Activated B cell treated with CpG ODN at 0.5 μM for 24 hours (primary cell): Measurements from ENCODE around the gene FRMD5. TPM values are rescaled to one million over a fixed set of nuclear protein-coding genes. Genes with fewer than 3 reads are reported as not detected.
A peak's percentile ranks its signal among the peaks of the same experiment; 100 is the strongest.

ENCODE experiments used
- ATAC-seq: fragments of 200-7000 bp; cut with Tn5 transposase; one replicate; pipeline ENCODE4 v1.10.0; 2021; ENCODE audit warnings: low read depth, mild to moderate bottlenecking, moderate library complexity
- CTCF ChIA-PET: fragments of 350-600 bp; sonication (Branson Sonifier 250); formaldehyde crosslinking; loops from one replicate; lab custom pipeline; 2021; ENCODE audit warnings: antibody characterized with exemption; lab: Charles Lee
- POLR2A ChIA-PET: fragments of 350-600 bp; sonication (Branson Sonifier 250); formaldehyde crosslinking; loops from one replicate; lab custom pipeline; 2021; ENCODE audit warnings: antibody characterized with exemption; lab: Charles Lee
- DNase-seq: peaks from one replicate; pipeline ENCODE4 v3.0.0; 2022
- H3K27ac Mint-ChIP-seq: one replicate; pipeline ENCODE4 v1.8.0; 2020; ENCODE audit warnings: mixed read lengths
- H3K27me3 Mint-ChIP-seq: one replicate; pipeline ENCODE4 v1.8.0; 2021; ENCODE audit warnings: mixed read lengths
- H3K36me3 Mint-ChIP-seq: one replicate; pipeline ENCODE4 v1.8.0; 2021; ENCODE audit warnings: low read depth, mixed read lengths
- H3K4me1 Mint-ChIP-seq: one replicate; pipeline ENCODE4 v1.8.0; 2021; ENCODE audit warnings: mixed read lengths
- H3K4me3 Mint-ChIP-seq: one replicate; pipeline ENCODE4 v1.8.0; 2020; ENCODE audit warnings: mild to moderate bottlenecking, mixed read lengths
- H3K9me3 Mint-ChIP-seq: one replicate; pipeline ENCODE4 v1.8.0; 2020; ENCODE audit warnings: mixed read lengths
- intact Hi-C: fragments of 100-400 bp; cut with micrococcal nuclease; formaldehyde crosslinking; loops from one replicate; pipeline ENCODE4 v1.15.1; 2024
- total RNA-seq: library from RNA; stranded (reverse); gene quantifications from 2 replicates; pipeline ENCODE4 v1.2.3, GENCODE V29; 2022
- TF ChIP-seq, protein P1 (sequence below): fragments of 200-600 bp; IDR thresholded peaks from one replicate; pipeline ENCODE4 v1.8.0; 2022; ENCODE audit warnings: antibody characterized with exemption, mild to moderate bottlenecking

The FRMD5 gene
- total RNA-seq, 1 donor from 2014 or later, result 0.53 TPM

DNA sequence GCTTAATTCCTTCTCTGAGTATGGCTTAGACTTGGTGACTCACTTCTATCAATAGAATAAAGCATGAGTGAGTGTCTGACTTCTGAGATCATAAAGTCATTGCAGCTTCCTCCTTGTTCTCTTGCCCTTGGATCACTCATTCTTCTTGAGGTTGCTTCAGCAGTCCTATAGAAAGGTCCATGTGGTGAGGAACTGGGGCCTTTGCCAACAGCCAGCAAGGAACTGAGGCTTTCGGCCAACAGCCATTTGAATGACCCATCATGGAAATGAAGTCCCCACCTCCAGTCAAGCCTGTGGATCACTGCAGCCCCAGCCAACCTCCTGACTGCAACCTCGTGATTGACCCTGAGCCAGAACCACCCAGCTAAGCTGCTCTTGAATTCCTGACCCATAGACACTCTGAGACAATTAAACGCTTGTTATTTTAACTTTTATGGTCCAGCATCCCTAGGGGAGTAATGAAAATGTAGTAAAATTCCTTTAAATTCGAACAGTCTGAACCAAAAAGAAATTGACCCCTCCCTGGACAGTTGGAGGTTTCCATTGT, 283.8 kb downstream of the FRMD5 start:
- Mint-ChIP-seq H3K4me3 (no peak overlapping the region), H3K36me3 (no peaks in the 10 kb centered on the region), H3K4me1 (no peaks in the 10 kb centered on the region), H3K27me3 (no peaks in the 10 kb centered on the region), H3K9me3 (no peaks in the 10 kb centered on the region), H3K27ac (no peak overlapping the region)
- intact Hi-C loops, result no loop called here
- POLR2A ChIA-PET, result no interaction called here
- CTCF ChIA-PET, result no interaction called here
- no peak for DNase-seq
- TF ChIP-seq, protein P1, sequence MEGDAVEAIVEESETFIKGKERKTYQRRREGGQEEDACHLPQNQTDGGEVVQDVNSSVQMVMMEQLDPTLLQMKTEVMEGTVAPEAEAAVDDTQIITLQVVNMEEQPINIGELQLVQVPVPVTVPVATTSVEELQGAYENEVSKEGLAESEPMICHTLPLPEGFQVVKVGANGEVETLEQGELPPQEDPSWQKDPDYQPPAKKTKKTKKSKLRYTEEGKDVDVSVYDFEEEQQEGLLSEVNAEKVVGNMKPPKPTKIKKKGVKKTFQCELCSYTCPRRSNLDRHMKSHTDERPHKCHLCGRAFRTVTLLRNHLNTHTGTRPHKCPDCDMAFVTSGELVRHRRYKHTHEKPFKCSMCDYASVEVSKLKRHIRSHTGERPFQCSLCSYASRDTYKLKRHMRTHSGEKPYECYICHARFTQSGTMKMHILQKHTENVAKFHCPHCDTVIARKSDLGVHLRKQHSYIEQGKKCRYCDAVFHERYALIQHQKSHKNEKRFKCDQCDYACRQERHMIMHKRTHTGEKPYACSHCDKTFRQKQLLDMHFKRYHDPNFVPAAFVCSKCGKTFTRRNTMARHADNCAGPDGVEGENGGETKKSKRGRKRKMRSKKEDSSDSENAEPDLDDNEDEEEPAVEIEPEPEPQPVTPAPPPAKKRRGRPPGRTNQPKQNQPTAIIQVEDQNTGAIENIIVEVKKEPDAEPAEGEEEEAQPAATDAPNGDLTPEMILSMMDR, result no peak
- no peak for ATAC-seq

DNA sequence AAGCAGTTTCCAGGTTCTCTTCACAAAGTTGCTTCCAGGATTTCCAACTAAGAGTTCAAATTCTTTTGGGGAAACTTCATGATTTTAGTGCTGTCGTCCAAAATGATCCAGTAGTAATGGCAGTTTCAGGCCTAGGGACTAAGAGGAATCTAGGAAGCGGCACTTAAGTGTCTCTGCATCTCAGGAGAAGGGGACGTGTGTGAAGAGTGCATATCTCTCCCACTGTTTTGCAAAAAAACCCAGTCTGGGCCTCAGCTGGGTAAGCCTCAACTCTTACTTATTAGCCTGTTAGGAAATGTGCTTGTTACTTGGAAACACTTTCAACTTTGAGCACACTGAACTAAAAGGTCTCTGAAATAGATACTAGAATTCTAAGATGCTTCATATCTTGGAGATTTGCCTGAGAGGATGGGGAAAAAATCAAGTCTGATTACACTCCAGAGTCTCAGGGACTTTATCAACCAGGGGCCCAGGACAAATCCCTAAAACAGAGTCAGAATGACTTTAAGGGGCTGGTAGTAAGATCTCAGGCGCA, 286.5 kb downstream of the FRMD5 start:
- intact Hi-C loops, result no loop called here
- Mint-ChIP-seq H3K27ac (no peak overlapping the region), H3K9me3 (no peaks in the 10 kb centered on the region), H3K4me3 (no peak overlapping the region), H3K27me3 (no peaks in the 10 kb centered on the region), H3K36me3 (no peaks in the 10 kb centered on the region), H3K4me1 (peaks cover 6% of the 10 kb centered on the region)
- DNase-seq, result no peak
- no peak for ATAC-seq
- TF ChIP-seq, protein P1, result no peak
- POLR2A ChIA-PET, result no interaction called here
- CTCF ChIA-PET, result no interaction called here

DNA sequence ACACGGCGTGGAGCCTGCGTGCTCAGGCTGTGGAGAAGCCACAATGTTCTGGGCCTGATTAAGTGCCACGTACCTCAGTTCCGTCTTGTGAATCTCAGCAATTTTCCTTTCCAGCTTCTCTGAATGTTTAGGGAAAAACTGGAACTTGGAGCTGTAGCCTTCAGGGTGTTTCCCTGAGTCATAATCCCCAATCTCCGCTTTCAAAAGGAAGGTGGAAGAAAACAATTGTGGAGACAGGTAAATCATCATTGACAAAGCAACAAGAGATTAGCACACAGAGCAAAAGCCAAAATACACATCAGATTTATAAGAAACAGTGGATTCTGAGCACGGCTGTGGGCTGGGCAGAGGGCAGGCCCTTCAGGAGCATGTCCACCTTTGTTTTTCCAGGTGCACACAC, 289.3 kb downstream of the FRMD5 start:
- Mint-ChIP-seq H3K4me3 (no peak overlapping the region), H3K9me3 (no peaks in the 10 kb centered on the region), H3K36me3 (no peaks in the 10 kb centered on the region), H3K27ac (no peak overlapping the region), H3K4me1 (peaks cover 6% of the 10 kb centered on the region), H3K27me3 (no peaks in the 10 kb centered on the region)
- intact Hi-C loops, result no loop called here
- ATAC-seq (no peak), DNase-seq (no peak)
- POLR2A ChIA-PET, result no interaction called here
- CTCF ChIA-PET, result interaction anchor here (0.9 kb wide), 1 partner anchor 160 kb away, joined by 4 read pairs; no protein-coding TSS in a partner anchor
- TF ChIP-seq, protein P1, result no peak

DNA sequence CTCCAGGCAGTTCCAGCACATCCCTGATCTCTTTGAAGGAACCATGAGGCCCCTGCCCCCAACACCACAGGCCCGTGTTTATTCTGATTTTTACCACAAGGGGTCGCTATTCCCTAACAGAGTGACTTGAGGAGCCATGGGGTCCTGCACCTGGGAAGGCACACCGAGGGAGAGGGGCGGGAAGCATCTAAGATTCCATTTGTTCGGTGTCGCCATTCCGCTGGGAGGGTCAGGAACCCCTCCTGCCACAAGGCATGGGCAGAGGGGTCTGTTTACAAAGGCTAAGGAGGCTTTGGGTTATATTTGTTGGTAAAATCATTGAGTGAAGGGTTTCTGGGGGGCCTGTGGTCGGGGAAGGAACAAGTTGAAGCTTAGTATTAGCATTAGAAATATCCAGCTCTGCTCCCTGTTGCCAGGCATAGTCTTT, 291.2 kb downstream of the FRMD5 start:
- peak; percentile 24 for DNase-seq
- TF ChIP-seq, protein P1, result no peak
- ChIA-PET CTCF (interaction anchor here (0.7 to 3.9 kb wide), 4 partner anchors 10 to 597 kb away, joined by 3 to 46 read pairs (median 6); no protein-coding TSS in a partner anchor), POLR2A (interaction anchor here (1.1 kb wide), 1 partner anchor 162 kb away, joined by 5 read pairs; no protein-coding TSS in a partner anchor)
- Mint-ChIP-seq H3K27me3 (no peaks in the 10 kb centered on the region), H3K27ac (no peak overlapping the region), H3K9me3 (no peaks in the 10 kb centered on the region), H3K36me3 (no peaks in the 10 kb centered on the region), H3K4me1 (peaks cover 6% of the 10 kb centered on the region), H3K4me3 (no peak overlapping the region)
- intact Hi-C loops, result loop anchor here (1.0 to 2.0 kb wide), 4 partner anchors 162 to 597 kb away; no protein-coding TSS in a partner anchor
- peak; percentile 69 for ATAC-seq

DNA sequence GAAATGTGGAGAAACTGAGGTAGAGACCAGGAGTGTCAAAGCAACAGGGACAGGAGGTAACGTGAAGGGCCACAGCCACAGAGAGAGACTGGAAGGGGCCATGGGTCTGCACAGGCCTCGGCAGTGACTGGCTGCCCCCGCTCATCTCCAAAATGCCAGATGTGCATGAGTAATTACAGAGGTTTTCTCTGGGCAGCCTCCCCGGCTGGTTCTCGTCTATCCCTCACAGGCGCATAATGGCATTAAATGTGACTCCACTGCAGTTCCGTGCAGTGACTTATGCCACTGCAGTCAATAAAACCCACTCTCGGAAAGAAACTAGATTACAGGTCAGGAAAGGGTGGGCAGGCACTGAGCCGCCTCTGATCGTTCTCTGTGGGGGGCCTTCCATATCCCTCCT, 293.6 kb downstream of the FRMD5 start:
- Mint-ChIP-seq H3K36me3 (no peaks in the 10 kb centered on the region), H3K27ac (no peak overlapping the region), H3K27me3 (no peaks in the 10 kb centered on the region), H3K9me3 (no peaks in the 10 kb centered on the region), H3K4me1 (peaks cover 6% of the 10 kb centered on the region), H3K4me3 (no peak overlapping the region)
- CTCF ChIA-PET, result interaction anchor here (3.9 kb wide), 1 partner anchor 165 kb away, joined by 46 read pairs; no protein-coding TSS in a partner anchor
- intact Hi-C loops, result no loop called here
- no peak for ATAC-seq
- TF ChIP-seq, protein P1, result no peak
- POLR2A ChIA-PET, result no interaction called here
- DNase-seq, result no peak
